Hindlimb muscle (tissue), 1 donor: ENCODE data around the gene NUB1. TPM values are rescaled to one million over a fixed set of nuclear protein-coding genes. Genes with fewer than 3 reads are reported as not detected.
A peak's percentile ranks its signal among the peaks of the same experiment; 100 is the strongest.

ENCODE experiments used
- DNase-seq: peaks from one replicate; pipeline ENCODE4 v3.0.0-alpha.2; 2013
- polyA plus RNA-seq: library from polyadenylated mRNA; unstranded; fragments of 120-200 nt; gene quantifications from one replicate; pipeline ENCODE4 v1.2.1, GENCODE V29; 2013; ENCODE audit not compliant: insufficient read length

NUB1 gene
- polyA plus RNA-seq, 1 donor = 35.9 TPM

GRCh38 chr7:151345576-151346469, 4.2 kb downstream of the NUB1 start:
- DNase-seq = no peak

- DNase-seq = no peak
Measured at GRCh38 chr7:151346470-151346769, 4.8 kb downstream of the NUB1 start.

- DNase-seq = no peak
Measured at GRCh38 chr7:151347200-151347599, 5.6 kb downstream of the NUB1 start.

- no peak for DNase-seq
Measured at GRCh38 chr7:151348970-151349369, 7.4 kb downstream of the NUB1 start.

- DNase-seq = no peak
Measured at GRCh38 chr7:151349507-151349853, 7.9 kb downstream of the NUB1 start.

GRCh38 chr7:151351027-151351426, 9.4 kb downstream of the NUB1 start:
- no peak for DNase-seq

GRCh38 chr7:151351967-151352366, 10.4 kb downstream of the NUB1 start:
- DNase-seq = no peak

- no peak for DNase-seq
Measured at GRCh38 chr7:151352512-151352911, 10.9 kb downstream of the NUB1 start.

GRCh38 chr7:151361193-151361959, 19.8 kb downstream of the NUB1 start:
- DNase-seq = no peak

GRCh38 chr7:151363182-151363581, 21.6 kb downstream of the NUB1 start:
- DNase-seq = no peak

- DNase-seq = no peak
Measured at GRCh38 chr7:151366166-151366879, 24.7 kb downstream of the NUB1 start.

GRCh38 chr7:151366880-151367222, 25.2 kb downstream of the NUB1 start:
- peak; percentile 80 for DNase-seq

- DNase-seq = no peak
Measured at GRCh38 chr7:151367284-151367683, 25.7 kb downstream of the NUB1 start.

- peak; percentile 78 for DNase-seq
Measured at GRCh38 chr7:151368136-151368571, 26.5 kb downstream of the NUB1 start.

GRCh38 chr7:151371266-151371665, 29.7 kb downstream of the NUB1 start:
- DNase-seq = no peak

GRCh38 chr7:151372612-151373265, 31.1 kb downstream of the NUB1 start:
- DNase-seq = no peak

GRCh38 chr7:151373599-151373998, 32.0 kb downstream of the NUB1 start:
- DNase-seq = no peak

GRCh38 chr7:151374139-151374538, 32.5 kb downstream of the NUB1 start:
- DNase-seq = no peak

GRCh38 chr7:151374726-151375125, 33.1 kb downstream of the NUB1 start:
- no peak for DNase-seq

- no peak for DNase-seq
Measured at GRCh38 chr7:151375530-151376217, 34.1 kb downstream of the NUB1 start.

GRCh38 chr7:151376218-151376902, 34.7 kb downstream of the NUB1 start:
- DNase-seq = no peak

- no peak for DNase-seq
Measured at GRCh38 chr7:151377406-151377805, 35.8 kb downstream of the NUB1 start.
